H1 (cell line): ENCODE measurements around the gene RPP14. TPM values are rescaled to one million over a fixed set of nuclear protein-coding genes. Genes with fewer than 3 reads are reported as not detected.

Source experiments
- CTCF ChIA-PET: fragments of 300-600 bp; sonication (Branson Sonifier 250); formaldehyde crosslinking; loops from one replicate; lab custom pipeline; 2021; ENCODE audit not compliant: partially characterized antibody; lab: Charles Lee
- POLR2A ChIA-PET: fragments of 300-600 bp; sonication (Branson Sonifier 250); formaldehyde crosslinking; loops from one replicate; lab custom pipeline; 2021; ENCODE audit warnings: inconsistent platforms; ENCODE audit not compliant: partially characterized antibody; lab: Charles Lee
- DNase-seq, 2 experiments: peaks; one replicate each; pipeline versions ENCODE4 v3.0.0 to v3.0.0-alpha.2; 2010 to 2022; ENCODE audit warnings: low spot score in 2 of 2, low read depth in 1 of 2, mixed read lengths in 1 of 2
- FAIRE-seq: peaks from 2 replicates; lab custom pipeline; 2011; peaks lifted over from hg19 to GRCh38; lab: Jason Lieb, UNC
- H2AFZ ChIP-seq: 2 replicates; pipeline ENCODE4 v1.8.1; 2012; ENCODE audit warnings: low read length, inconsistent platforms
- H2AK5ac ChIP-seq: 2 replicates; pipeline ENCODE4 v1.6.1; 2013; ENCODE audit warnings: low read depth, low read length
- H2BK120ac ChIP-seq: replicated peaks from 2 replicates; pipeline ENCODE3; 2013; ENCODE audit warnings: low read depth, low read length, inconsistent platforms
- H2BK12ac ChIP-seq: 2 replicates; pipeline ENCODE4 v1.6.1; 2013; ENCODE audit warnings: low read depth, low read length
- H2BK15ac ChIP-seq: 2 replicates; pipeline ENCODE4 v1.6.1; 2013; ENCODE audit warnings: low read length
- H2BK20ac ChIP-seq: 2 replicates; pipeline ENCODE4 v1.6.1; 2013; ENCODE audit warnings: low read length
- H2BK5ac ChIP-seq: 2 replicates; pipeline ENCODE4 v1.6.1; 2013; ENCODE audit warnings: low read depth, low read length
- H3K14ac ChIP-seq: 2 replicates; pipeline ENCODE4 v1.6.1; 2013; ENCODE audit warnings: inconsistent platforms; ENCODE audit not compliant: insufficient read length
- H3K18ac ChIP-seq: 2 replicates; pipeline ENCODE4 v1.6.1; 2013; ENCODE audit warnings: low read length; ENCODE audit errors: extremely low read depth
- H3K23ac ChIP-seq: 2 replicates; pipeline ENCODE4 v1.6.1; 2013; ENCODE audit warnings: inconsistent platforms; ENCODE audit not compliant: insufficient read length
- H3K23me2 ChIP-seq: 2 replicates; pipeline ENCODE4 v1.6.1; 2013; ENCODE audit warnings: low read depth, low read length
- H3K27ac ChIP-seq: 2 replicates; pipeline ENCODE4 v1.6.1; 2011; ENCODE audit warnings: low read depth, low read length, inconsistent platforms
- H3K27me3 ChIP-seq, 4 experiments: replicated peaks in 1 of 4; 1 replicate in 1 of 4; 2 replicates in 3 of 4; pipeline versions ENCODE4 v1.6.1 to v1.8.1; 2011 to 2013; ENCODE audit warnings: low read length in 3 of 4, mild to moderate bottlenecking in 3 of 4, inconsistent platforms in 2 of 4, mixed read lengths in 2 of 4, moderate library complexity in 1 of 4; ENCODE audit not compliant: control insufficient read depth in 3 of 4, insufficient read depth in 3 of 4; ENCODE audit errors: extremely low read depth in 1 of 4
- H3K36me3 ChIP-seq, 4 experiments: 2 replicates each; pipeline versions ENCODE4 v1.6.1 to v1.8.1; 2011 to 2013; ENCODE audit warnings: mild to moderate bottlenecking in 4 of 4, low read length in 3 of 4, moderate library complexity in 2 of 4, control low read depth in 1 of 4, inconsistent platforms in 1 of 4; ENCODE audit not compliant: insufficient read depth in 4 of 4, control insufficient read depth in 2 of 4
- H3K4ac ChIP-seq: replicated peaks from 2 replicates; pipeline ENCODE3; 2013; ENCODE audit warnings: low read length, low read depth, mixed read lengths, inconsistent platforms; ENCODE audit not compliant: insufficient read length
- H3K4me1 ChIP-seq, 4 experiments: replicated peaks in 1 of 4; 1 replicate in 1 of 4; 2 replicates in 3 of 4; pipeline versions ENCODE4 v1.6.1 to v1.8.1; 2011 to 2013; ENCODE audit warnings: low read length in 3 of 4, inconsistent platforms in 2 of 4, mixed read lengths in 1 of 4; ENCODE audit not compliant: insufficient read depth in 4 of 4, control insufficient read depth in 3 of 4
- H3K4me2 ChIP-seq, 2 experiments: 2 replicates each; pipeline versions ENCODE4 v1.6.1 to v1.8.1; 2011 to 2013; ENCODE audit warnings: low read depth in 2 of 2, low read length in 2 of 2, control low read depth in 1 of 2, inconsistent platforms in 1 of 2, mild to moderate bottlenecking in 1 of 2; ENCODE audit not compliant: insufficient read depth in 1 of 2
- H3K4me3 ChIP-seq, 4 experiments: fragments of 200-600, 300-600 bp in 1 of 4; sonication (generic), shearing (Covaris generic), sonication (Bioruptor Twin) in 1 of 4; 2 replicates each; pipeline versions ENCODE4 v1.5.1 to v1.8.1; 2011 to 2016; ENCODE audit warnings: low read length in 4 of 4, low read depth in 3 of 4, control low read depth in 2 of 4, inconsistent platforms in 2 of 4, mild to moderate bottlenecking in 2 of 4, mixed read lengths in 1 of 4, moderate library complexity in 1 of 4; ENCODE audit not compliant: insufficient read depth in 2 of 4; ENCODE audit errors: extremely low read depth in 1 of 4
- H3K56ac ChIP-seq: replicated peaks from 2 replicates; pipeline ENCODE3; 2013; ENCODE audit warnings: low read depth, mild to moderate bottlenecking, mixed read lengths, low read length, inconsistent platforms; ENCODE audit not compliant: insufficient read length
- H3K79me1 ChIP-seq: 2 replicates; pipeline ENCODE4 v1.6.1; 2013; ENCODE audit warnings: low read depth, low read length, control low read depth
- H3K79me2 ChIP-seq, 2 experiments: 2 replicates each; pipeline versions ENCODE4 v1.6.1 to v1.8.1; 2012 to 2013; ENCODE audit warnings: low read length in 2 of 2, mild to moderate bottlenecking in 2 of 2, inconsistent platforms in 1 of 2; ENCODE audit not compliant: insufficient read depth in 2 of 2, control insufficient read depth in 1 of 2
- H3K9ac ChIP-seq, 4 experiments: replicated peaks in 1 of 4; 1 replicate in 1 of 4; 2 replicates in 3 of 4; pipeline versions ENCODE4 v1.6.1 to v1.8.1; 2011 to 2013; ENCODE audit warnings: low read depth in 3 of 4, low read length in 3 of 4, control low read depth in 2 of 4, mild to moderate bottlenecking in 2 of 4, moderate library complexity in 2 of 4, inconsistent platforms in 1 of 4; ENCODE audit errors: extremely low read depth in 1 of 4
- H3K9me3 ChIP-seq, 2 experiments: 2 replicates each; pipeline versions ENCODE4 v1.6.1 to v1.8.1; 2012 to 2013; ENCODE audit warnings: mild to moderate bottlenecking in 2 of 2, moderate library complexity in 2 of 2, control low read depth in 1 of 2, inconsistent platforms in 1 of 2, low read depth in 1 of 2, low read length in 1 of 2, mixed read lengths in 1 of 2; ENCODE audit not compliant: insufficient read depth in 2 of 2
- H4K20me1 ChIP-seq, 2 experiments: replicated peaks in 1 of 2; 2 replicates each; pipeline versions ENCODE3 to v1.8.1; 2011 to 2013; ENCODE audit warnings: inconsistent platforms in 2 of 2, low read length in 2 of 2, mild to moderate bottlenecking in 1 of 2; ENCODE audit not compliant: insufficient read depth in 2 of 2, control insufficient read depth in 1 of 2
- H4K5ac ChIP-seq: 2 replicates; pipeline ENCODE4 v1.6.1; 2013; ENCODE audit warnings: low read length, low read depth, mixed read lengths, inconsistent platforms; ENCODE audit not compliant: insufficient read length
- H4K8ac ChIP-seq: 2 replicates; pipeline ENCODE4 v1.8.0; 2013; ENCODE audit warnings: mild to moderate bottlenecking, moderate library complexity, low read length, inconsistent platforms; ENCODE audit not compliant: insufficient read depth; ENCODE audit errors: extremely low read depth
- H4K91ac ChIP-seq: replicated peaks from 2 replicates; pipeline ENCODE3; 2013; ENCODE audit warnings: low read length, mixed read lengths, inconsistent platforms; ENCODE audit not compliant: insufficient read length
- BCL11A ChIP-seq, 2 experiments: IDR thresholded peaks; one replicate each; pipeline ENCODE4 v1.6.1; 2011; ENCODE audit warnings: low read depth in 2 of 2, low read length in 2 of 2, mild to moderate bottlenecking in 2 of 2
- CEBPB ChIP-seq: IDR thresholded peaks from 2 replicates; pipeline ENCODE4 v1.6.1; 2012; ENCODE audit warnings: low read depth, low read length
- EGR1 ChIP-seq: IDR thresholded peaks from 2 replicates; pipeline ENCODE4 v1.6.1; 2011; ENCODE audit warnings: low read depth, low read length, borderline replicate concordance
- HDAC2 ChIP-seq, 2 experiments: fragments of 300-600 bp in 1 of 2; sonication (generic) in 1 of 2; IDR thresholded peaks; 2 replicates each; pipeline ENCODE4 v1.6.1; 2011 to 2012; ENCODE audit warnings: low read depth in 2 of 2, low read length in 2 of 2, mild to moderate bottlenecking in 2 of 2, moderate library complexity in 2 of 2, borderline replicate concordance in 1 of 2, inconsistent platforms in 1 of 2
- NANOG ChIP-seq: IDR thresholded peaks from 2 replicates; pipeline ENCODE4 v1.6.1; 2011; ENCODE audit warnings: low read length, low read depth, mild to moderate bottlenecking, inconsistent platforms; ENCODE audit not compliant: insufficient read depth, poor library complexity, severe bottlenecking
- POLR2AphosphoS5 ChIP-seq: IDR thresholded peaks from 2 replicates; pipeline ENCODE4 v1.6.1; 2011; ENCODE audit warnings: low read depth, low read length
- POU5F1 ChIP-seq: IDR thresholded peaks from 2 replicates; pipeline ENCODE4 v1.6.1; 2011; ENCODE audit warnings: low read depth, mild to moderate bottlenecking, low read length, moderate library complexity
- SIN3A ChIP-seq, 2 experiments: IDR thresholded peaks in 1 of 2; conservative IDR thresholded peaks in 1 of 2; 2 replicates each; pipeline ENCODE4 v1.6.1; 2011 to 2012; ENCODE audit warnings: low read length in 2 of 2, improper control_type of control experiment in 1 of 2, low read depth in 1 of 2, mild to moderate bottlenecking in 1 of 2
- SRF ChIP-seq: IDR thresholded peaks from 2 replicates; pipeline ENCODE4 v1.6.1; 2011; ENCODE audit warnings: mild to moderate bottlenecking, low read depth, low read length, moderate library complexity
- TAF1 ChIP-seq: IDR thresholded peaks from 2 replicates; pipeline ENCODE4 v1.6.1; 2011; ENCODE audit warnings: mild to moderate bottlenecking, low read depth, low read length
- WGBS, 2 experiments: shearing (Covaris generic) in 1 of 2; methylation state at CpG; one replicate each; pipeline versions ENCODE4 v1.1.6 to v1.1.7; 2013 to 2015; ENCODE audit warnings: low lambda C conversion rate in 2 of 2, mixed read lengths in 2 of 2, inconsistent platforms in 1 of 2, low coverage in 1 of 2, missing lambda C conversion rate in 1 of 2; ENCODE audit not compliant: insufficient replicate concordance in 2 of 2, insufficient coverage in 1 of 2, insufficient read length in 1 of 2; ENCODE audit errors: extremely low coverage in 1 of 2, missing lambda C conversion rate in 1 of 2; 5-methylcytosine and 5-hydroxymethylcytosine counted together
- polyA plus RNA-seq, 7 experiments: library from polyadenylated mRNA; depleted of rRNA in 3 of 7; stranded (reverse) in 5 of 7; unstranded in 2 of 7; fragments of >200 nt in 5 of 7; fragments of 200-250 nt in 2 of 7; gene quantifications; 1 replicate in 5 of 7; 2 replicates in 1 of 7; 4 replicates in 1 of 7; pipeline versions ENCODE4 v1.2.1 to v1.2.3, GENCODE V29; 2011 to 2013; ENCODE audit warnings: missing spikeins in 2 of 7, mixed read lengths in 2 of 7
- total RNA-seq: library from RNA; stranded (reverse); fragmentation: NEBNext Ultra II Directional; extraction: Animal tissue kit (Norgen Biotek cat#: 25700); gene quantifications from 2 replicates; pipeline ENCODE4 v1.2.1, GENCODE V29; 2021

Gene RPP14
- total and polyA plus RNA-seq, 2 of the 8 experiments (the other 6 are each of a cell fraction or from before 2014, with no cell fraction given) = 11.7 to 23.4 TPM

DNA sequence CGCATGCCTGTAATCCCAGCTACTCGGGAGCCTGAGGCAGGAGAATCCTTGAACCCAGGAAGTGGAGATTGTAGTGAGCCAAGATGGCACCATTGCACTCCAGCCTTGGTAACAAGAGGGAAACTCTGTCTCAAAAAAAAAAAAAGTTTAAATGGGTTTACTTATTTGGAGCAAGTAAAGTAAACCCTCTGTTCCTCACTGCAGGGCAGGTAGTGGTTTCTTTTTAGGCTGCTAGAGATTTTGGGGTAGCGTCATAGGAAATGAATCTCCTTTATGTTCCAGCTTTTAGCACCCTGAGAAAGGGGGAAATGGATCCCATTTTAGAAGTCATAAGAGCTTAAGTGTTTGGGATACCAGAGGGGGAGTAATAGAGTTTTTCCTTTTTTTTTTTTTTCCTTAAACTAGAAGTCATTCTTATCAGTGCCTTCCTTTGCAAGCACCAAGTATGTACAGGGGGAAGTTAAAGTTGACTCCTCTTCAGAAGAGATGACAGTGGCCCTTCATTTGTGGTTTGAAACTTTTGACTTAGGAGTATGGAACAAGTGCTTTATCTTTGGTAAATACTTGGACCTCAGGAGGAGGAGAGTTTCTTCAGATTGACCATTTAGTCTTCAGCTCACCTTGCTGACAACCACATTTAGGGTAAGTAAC lies 34.7 kb downstream of the RPP14 start:
- H2BK12ac ChIP-seq = no peak overlapping the region
- CTCF ChIA-PET = interaction anchor here (0.6 to 1.5 kb wide), 5 partner anchors 14 to 1578 kb away, joined by 3 to 5 read pairs (median 3); no protein-coding TSS in a partner anchor

More for the DNA sequence above, 34.7 kb downstream of the RPP14 start:
- H3K4me3 ChIP-seq = no peak overlapping the region
- H3K4me1 ChIP-seq = no peaks in the 10 kb centered on the region
- H3K27me3 ChIP-seq = no peaks in the 10 kb centered on the region; a peak in 1 of 7 replicates
- no peak overlapping the region for H3K56ac ChIP-seq
- no peak overlapping the region for H4K5ac ChIP-seq
- FAIRE-seq (no peak), DNase-seq (no peak)
- H2AK5ac ChIP-seq = no peak overlapping the region
- H3K4ac ChIP-seq = no peak overlapping the region
- H4K91ac ChIP-seq = no peak overlapping the region
- WGBS, 2 experiments = 90% methylated on average over 3 of the region's 3 CpGs; no CpG with 5 or more reads in 1 of the 2 experiments
- H2BK5ac ChIP-seq = no peak overlapping the region
- no peak overlapping the region for H3K4me2 ChIP-seq
- no peak overlapping the region for H2BK120ac ChIP-seq
- no peaks in the 10 kb centered on the region for H3K9me3 ChIP-seq
- no peak overlapping the region for H2AFZ ChIP-seq
- H3K23ac ChIP-seq = no peak overlapping the region
- no peaks in the 10 kb centered on the region for H3K79me2 ChIP-seq
- no peak overlapping the region for H3K18ac ChIP-seq
- no peak overlapping the region for H3K9ac ChIP-seq
- H3K23me2 ChIP-seq = no peaks in the 10 kb centered on the region
- no peaks in the 10 kb centered on the region for H3K79me1 ChIP-seq
- H2BK20ac ChIP-seq = no peak overlapping the region
- H3K27ac ChIP-seq = no peak overlapping the region
- no peaks in the 10 kb centered on the region for H3K36me3 ChIP-seq
- H2BK15ac ChIP-seq = no peak overlapping the region
- no peak overlapping the region for H4K8ac ChIP-seq
- POLR2A ChIA-PET = interaction anchor here (0.6 to 0.9 kb wide), 2 partner anchors 10 to 487 kb away, joined by 3 read pairs; no protein-coding TSS in a partner anchor
- no peak overlapping the region for H3K14ac ChIP-seq
- H4K20me1 ChIP-seq = no peaks in the 10 kb centered on the region
- TF ChIP-seq POU5F1 (no peak), EGR1 (no peak), TAF1 (no peak), NANOG (no peak), POLR2AphosphoS5 (no peak), SIN3A (conservative IDR thresholded peaks at IDR 0.05 in 1 of 2, IDR thresholded peaks at IDR 0.05 in 1 of 2; ENCODE audit: low read depth in 1 of 2, low read length in 2 of 2) (no peak), SRF (no peak), HDAC2 (IDR thresholded peaks at IDR 0.05; ENCODE audit: borderline replicate concordance in 1 of 2, low read depth in 2 of 2, low read length in 2 of 2) (no peak), BCL11A (IDR thresholded peaks at IDR 0.05; ENCODE audit: low read depth in 2 of 2, low read length in 2 of 2) (no peak), CEBPB (no peak)
